NCI-H82 treated with DMSO at 0.1 percent for 48 hours (cell line): Measurements from ENCODE around the gene CPE.
"Not testable (repeated sequence)": the region's sequence is repeated elsewhere in the genome, so short reads cannot be mapped to it uniquely, and the experiment has no call there.

Source experiments
- DNase-seq: peaks from one replicate; lab custom pipeline; 2025; ENCODE audit not compliant: unreplicated experiment; lab: John Stamatoyannopoulos, UW

The CPE gene

DNA sequence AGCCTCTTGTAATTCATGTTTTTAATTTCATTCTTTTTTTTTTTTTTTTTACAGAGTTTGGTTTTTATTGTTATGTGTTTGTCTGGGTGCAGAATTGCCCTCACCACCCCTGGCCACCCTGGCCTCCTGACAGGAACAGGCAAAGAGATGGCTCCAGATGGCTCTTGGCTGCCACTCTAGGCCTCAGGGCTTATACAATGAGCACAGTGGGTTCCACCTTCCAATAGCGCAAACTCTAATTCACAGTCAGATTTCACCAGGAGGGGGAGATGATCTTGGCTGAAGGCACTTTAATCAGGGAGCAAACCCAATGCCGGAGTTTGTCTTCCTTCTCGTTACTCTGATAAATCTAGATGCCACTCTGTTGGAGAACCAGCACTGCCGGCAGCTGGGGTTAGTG is 24.8 kb downstream of the CPE start:
- DNase-seq: no peak

- DNase-seq: no peak
Measured at GRCh38 chr4:165404080-165404479, 25.3 kb downstream of the CPE start.

DNA sequence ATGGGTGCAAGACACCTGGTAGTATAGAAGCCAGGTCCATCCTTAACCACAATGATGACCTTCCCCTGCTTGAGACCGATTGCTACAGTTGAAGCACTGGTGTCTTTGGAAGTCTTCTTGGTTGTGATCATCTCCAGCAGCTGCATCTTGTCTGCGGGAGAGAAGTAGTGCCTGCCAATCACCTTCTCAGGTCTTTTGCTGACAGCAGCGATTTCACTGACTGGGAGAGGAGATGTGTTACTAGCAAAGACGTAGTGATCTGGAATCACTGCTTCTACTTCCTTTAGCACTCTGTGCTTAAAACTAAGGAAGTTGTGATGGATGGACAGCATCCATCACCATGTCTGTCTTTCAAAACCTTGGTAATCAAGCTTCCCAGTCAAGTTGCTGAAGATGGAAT is 25.9 kb downstream of the CPE start:
- no peak for DNase-seq

DNA sequence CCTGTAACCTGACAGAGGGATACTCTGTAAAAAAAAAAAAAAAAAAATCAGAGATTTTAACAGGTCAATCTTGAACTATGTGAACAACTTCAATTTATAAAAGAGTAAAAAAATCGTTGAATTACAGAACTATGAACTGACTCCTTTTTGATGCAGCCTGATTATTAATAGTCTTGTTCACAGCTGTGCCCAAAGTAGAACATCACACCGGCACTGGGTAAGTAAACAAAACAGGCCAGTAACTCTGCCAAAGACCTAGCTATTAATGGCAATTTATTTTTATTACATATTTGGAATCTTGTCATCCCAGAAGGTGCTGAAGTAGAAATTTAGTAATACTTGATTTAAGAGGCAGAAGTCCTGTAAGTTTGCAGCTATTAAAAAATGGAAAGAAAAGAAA is 31.4 kb downstream of the CPE start:
- no peak for DNase-seq

DNA sequence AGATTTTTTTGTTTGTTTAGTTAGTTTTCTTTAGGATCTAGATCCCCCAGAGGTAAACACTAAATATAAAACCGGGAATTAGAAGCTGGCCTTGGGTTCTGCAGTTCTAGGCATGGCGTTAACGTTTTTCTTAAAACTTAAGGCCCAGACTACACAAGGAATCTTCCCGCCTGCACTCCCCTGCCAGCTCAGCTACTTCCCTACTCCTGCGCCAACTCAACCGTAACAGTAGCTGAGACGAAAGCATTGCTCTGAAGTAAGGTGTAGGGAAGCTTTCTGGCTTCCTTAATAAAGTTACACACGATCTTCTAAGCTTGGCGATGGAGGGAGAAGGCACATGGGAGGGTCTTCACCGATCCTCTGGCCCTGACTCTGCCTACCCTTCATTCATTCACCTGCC is 37.1 kb downstream of the CPE start:
- no peak for DNase-seq

- no peak for DNase-seq
Measured at GRCh38 chr4:165418073-165418472, 39.3 kb downstream of the CPE start.

GRCh38 chr4:165425629-165426028 is 46.8 kb downstream of the CPE start:
- DNase-seq: no peak

DNA sequence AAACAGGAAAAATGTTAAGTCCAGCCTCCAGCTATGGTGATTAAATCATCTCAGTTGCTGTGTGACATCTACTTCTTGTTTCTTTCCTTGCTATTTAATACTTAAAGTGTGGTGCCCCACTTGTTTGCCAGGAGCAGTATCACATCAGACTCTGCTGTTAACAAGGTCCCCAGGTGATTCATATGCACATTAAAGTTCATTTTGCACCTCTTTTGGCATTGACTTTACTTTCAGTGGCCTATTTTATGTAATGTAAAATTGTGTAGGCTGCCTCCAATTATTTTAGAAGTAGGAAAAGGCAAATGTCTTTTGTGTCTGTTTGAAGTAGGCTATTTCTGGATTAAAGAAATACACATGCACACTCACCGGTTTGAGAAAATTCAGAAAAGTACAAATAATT is 47.5 kb downstream of the CPE start:
- no peak for DNase-seq

GRCh38 chr4:165426823-165427222 is 48.0 kb downstream of the CPE start:
- no peak for DNase-seq

- no peak for DNase-seq
Measured at GRCh38 chr4:165428957-165429356, 50.1 kb downstream of the CPE start.

DNA sequence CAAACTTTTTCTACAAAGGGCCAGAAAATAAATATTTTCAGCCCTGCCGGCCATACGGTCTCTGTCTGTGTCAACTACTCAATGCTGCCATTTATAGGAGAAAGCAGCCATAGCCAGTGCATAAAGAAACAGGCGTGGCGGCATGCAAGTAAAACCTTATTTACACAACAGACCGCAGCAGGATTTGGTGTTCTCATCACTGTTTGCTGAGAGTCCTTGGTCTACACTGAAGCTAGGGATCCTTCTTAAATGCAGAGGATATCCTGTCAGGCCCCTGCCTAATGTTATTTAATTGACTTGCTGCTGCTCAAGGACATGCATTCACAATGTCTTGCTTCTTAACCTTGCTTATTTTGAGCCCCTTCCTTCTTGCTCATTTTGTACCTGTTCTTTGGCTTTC is 54.7 kb downstream of the CPE start:
- DNase-seq: no peak

DNA sequence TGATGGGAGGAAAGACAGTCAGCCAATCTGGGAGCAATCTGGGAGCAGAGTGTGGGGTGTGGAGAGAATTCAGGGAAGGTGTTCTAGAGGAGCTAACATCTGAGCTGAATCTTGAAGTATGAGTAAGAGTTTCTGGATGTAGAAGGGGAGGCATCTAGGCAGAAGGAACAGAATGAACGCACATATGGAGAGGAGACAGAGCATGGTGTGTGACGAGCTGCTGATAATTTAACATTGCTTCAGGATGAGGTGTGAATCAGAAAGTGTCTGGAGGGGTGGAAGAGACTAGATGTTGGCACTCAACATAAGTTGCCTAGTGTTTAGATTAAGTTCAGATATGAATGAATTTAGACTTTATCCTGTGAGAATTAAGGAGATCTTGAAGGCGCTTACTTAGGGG is 58.9 kb downstream of the CPE start:
- DNase-seq: no peak

- DNase-seq: no peak
Measured at GRCh38 chr4:165439344-165439743, 60.5 kb downstream of the CPE start.

DNA sequence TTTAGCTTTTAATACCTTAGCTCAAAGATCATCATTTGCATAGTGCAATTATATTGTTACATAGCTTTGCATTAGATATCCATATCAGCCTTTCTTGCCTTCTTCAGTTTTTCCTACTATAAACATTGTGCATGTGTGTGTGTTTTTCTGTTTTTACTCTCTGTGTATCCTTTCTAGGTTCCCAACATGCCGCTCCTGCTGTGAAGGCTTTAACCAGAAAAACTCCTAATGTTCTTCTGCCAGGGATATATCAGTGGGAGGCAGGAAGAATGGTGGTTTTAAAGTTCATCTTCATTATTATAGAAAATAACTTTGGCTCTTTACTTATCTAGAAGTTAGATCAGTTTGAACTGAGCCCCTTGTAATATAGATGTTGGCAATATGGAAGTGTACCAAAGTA is 61.2 kb downstream of the CPE start:
- DNase-seq: no peak

GRCh38 chr4:165440415-165441158 is 61.8 kb downstream of the CPE start:
- DNase-seq: no peak

GRCh38 chr4:165443276-165443675 is 64.5 kb downstream of the CPE start:
- DNase-seq: no peak

DNA sequence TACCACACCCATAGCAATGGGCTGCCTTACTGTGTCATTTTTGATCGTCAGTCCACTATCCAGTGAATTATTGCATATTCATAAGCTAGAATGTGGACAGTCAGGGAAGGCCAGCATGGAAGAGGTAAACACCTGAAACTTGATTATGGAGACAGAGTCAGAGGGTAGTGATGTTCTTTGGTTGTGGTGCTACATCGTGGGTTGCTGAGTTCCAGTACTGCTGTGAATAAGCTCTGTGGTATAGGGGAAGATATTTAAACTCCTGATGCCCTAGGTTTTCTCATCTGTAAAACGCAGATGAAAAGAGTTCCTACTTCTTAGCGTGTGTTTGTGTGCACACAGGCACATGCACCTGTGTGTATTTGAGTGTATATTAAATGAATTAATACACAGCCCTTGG is 69.9 kb downstream of the CPE start:
- no peak for DNase-seq

DNA sequence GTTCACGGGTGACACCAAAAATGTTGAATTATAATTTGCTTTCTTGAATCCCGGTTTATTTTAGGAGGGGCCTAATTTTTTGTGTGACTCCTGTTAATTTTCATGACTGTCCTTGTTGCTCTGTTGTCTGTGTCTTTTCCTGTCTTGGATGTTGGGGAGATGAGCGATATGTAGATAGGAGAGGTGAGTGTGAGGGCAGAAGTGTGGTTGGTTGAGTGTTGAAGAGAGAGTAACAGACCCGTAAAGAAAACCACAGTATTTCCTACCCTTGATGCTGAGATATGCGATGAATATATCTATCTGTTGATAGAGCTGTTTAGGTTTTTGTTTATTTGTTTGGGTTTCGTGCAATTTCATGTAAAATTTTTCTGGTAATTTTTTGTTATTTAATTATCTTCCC is 70.5 kb downstream of the CPE start:
- no peak for DNase-seq

DNA sequence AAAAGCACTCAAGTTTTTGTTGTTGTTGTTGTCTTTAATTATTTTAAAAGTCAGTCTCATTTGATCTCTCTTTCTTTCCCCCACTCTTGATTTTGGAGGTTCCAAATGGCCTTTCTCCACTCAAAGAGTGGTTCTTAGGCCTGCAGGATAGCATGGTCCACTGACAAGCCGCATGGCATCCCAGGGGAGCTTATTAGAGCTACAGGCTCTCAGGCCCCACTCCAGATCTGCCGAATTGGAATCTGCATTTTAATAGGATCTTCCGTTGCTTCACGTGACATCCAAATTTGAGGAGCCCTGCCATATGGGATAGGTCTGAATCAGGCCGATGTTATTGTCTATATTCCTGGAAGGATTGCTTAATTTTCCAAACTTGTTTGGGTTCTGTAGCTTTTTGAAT is 72.1 kb downstream of the CPE start:
- DNase-seq: no peak

DNA sequence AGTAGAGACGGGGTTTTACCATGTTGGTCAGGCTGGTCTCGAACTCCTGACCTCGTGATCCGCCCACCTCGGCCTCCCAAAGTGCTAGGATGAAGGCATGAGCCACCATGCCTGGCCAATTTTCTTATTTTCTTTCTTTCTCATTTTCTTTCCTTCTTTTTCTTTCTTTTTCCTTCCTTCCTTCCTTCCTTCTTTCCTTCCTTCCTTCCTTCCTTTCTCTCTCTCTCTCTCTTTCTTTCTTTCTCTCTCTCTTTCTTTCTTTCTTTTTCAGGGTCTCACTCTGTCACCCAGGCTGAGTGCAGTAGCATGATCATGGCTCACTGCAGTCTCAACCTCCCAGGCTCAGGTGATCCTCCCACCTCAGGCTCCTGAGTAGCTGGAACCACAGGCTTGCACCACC is 74.3 kb downstream of the CPE start:
- DNase-seq: not testable (repeated sequence)

DNA sequence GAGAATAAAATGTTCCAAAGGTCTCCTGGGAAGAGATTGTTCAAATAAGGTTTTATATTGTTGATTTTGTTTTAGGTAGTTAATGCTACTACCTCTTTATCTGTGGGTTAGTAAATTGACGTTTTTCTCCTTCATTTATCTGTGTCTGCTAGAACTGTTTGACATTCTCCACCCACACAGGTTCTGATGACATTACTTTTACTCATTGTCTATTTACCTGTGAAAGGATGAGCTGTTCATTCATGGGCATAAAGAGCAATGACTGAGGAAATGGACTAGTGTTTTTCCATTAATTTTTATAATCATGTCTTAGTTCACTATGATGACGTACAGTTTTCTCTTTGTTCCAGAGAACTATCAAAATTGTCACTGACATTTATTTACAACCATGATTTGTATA is 75.6 kb downstream of the CPE start:
- DNase-seq: no peak

- DNase-seq: peak; percentile 25
Measured at GRCh38 chr4:165457793-165458192, 79.0 kb downstream of the CPE start.

GRCh38 chr4:165458471-165458870 is 79.7 kb downstream of the CPE start:
- peak; percentile 9 for DNase-seq
